ENCODE measurements around the gene KCNH4.
"Not testable (repeated sequence)": the region's sequence is repeated elsewhere in the genome, so short reads cannot be mapped to it uniquely, and the experiment has no call there.

KCNH4 gene

GRCh38 chr17:42180922-42181850 lies at the start of gene KCNH4:
Gene KCNH4, minus strand, starts transcription at chr17:42181142. Its CDS starts 197 bp downstream, at chr17:42180945.
- peak; percentile 76 to 91 (median 78) for DNase-seq (ENCODE audit: low read depth in 3 of 3)

GRCh38 chr17:42230225-42230624 lies 49.3 kb upstream of the KCNH4 start:
- no peak for DNase-seq (ENCODE audit: low read depth in 3 of 3)

- DNase-seq (ENCODE audit: low read depth in 3 of 3) = no peak
Measured at GRCh38 chr17:42227849-42228700, 47.1 kb upstream of the KCNH4 start.

GRCh38 chr17:42225646-42226045 lies 44.7 kb upstream of the KCNH4 start:
- no peak for DNase-seq (ENCODE audit: low read depth in 3 of 3)

GRCh38 chr17:42224651-42225050 lies 43.7 kb upstream of the KCNH4 start:
- DNase-seq (ENCODE audit: low read depth in 3 of 3) = no peak

GRCh38 chr17:42221886-42222745 lies 41.2 kb upstream of the KCNH4 start:
- peak; percentile 29 to 34 (median 30) for DNase-seq (ENCODE audit: low read depth in 3 of 3)

- not testable (repeated sequence) for DNase-seq (ENCODE audit: low read depth in 3 of 3)
Measured at GRCh38 chr17:42219280-42219679, 38.3 kb upstream of the KCNH4 start.

GRCh38 chr17:42214156-42214555 lies 33.2 kb upstream of the KCNH4 start:
- no peak for DNase-seq (ENCODE audit: low read depth in 3 of 3)

GRCh38 chr17:42212382-42212781 lies 31.4 kb upstream of the KCNH4 start:
- no peak for DNase-seq (ENCODE audit: low read depth in 3 of 3)

- DNase-seq (ENCODE audit: low read depth in 3 of 3) = not testable (repeated sequence)
Measured at GRCh38 chr17:42211921-42212341, 31.0 kb upstream of the KCNH4 start.

GRCh38 chr17:42210046-42210445 lies 29.1 kb upstream of the KCNH4 start:
- no peak for DNase-seq (ENCODE audit: low read depth in 3 of 3)

GRCh38 chr17:42206153-42206612 lies 25.2 kb upstream of the KCNH4 start:
- DNase-seq (ENCODE audit: low read depth in 3 of 3) = not testable (repeated sequence)

GRCh38 chr17:42203354-42203753 lies 22.4 kb upstream of the KCNH4 start:
- DNase-seq (ENCODE audit: low read depth in 3 of 3) = no peak

- DNase-seq (ENCODE audit: low read depth in 3 of 3) = no peak
Measured at GRCh38 chr17:42202696-42203095, 21.8 kb upstream of the KCNH4 start.

GRCh38 chr17:42202159-42202558 lies 21.2 kb upstream of the KCNH4 start:
- no peak for DNase-seq (ENCODE audit: low read depth in 3 of 3)

- no peak for DNase-seq (ENCODE audit: low read depth in 3 of 3)
Measured at GRCh38 chr17:42201458-42201772, 20.5 kb upstream of the KCNH4 start.

- DNase-seq (ENCODE audit: low read depth in 3 of 3) = no peak
Measured at GRCh38 chr17:42200706-42201457, 19.9 kb upstream of the KCNH4 start.

- no peak for DNase-seq (ENCODE audit: low read depth in 3 of 3)
Measured at GRCh38 chr17:42199416-42200011, 18.6 kb upstream of the KCNH4 start.

GRCh38 chr17:42198897-42199296 lies 18.0 kb upstream of the KCNH4 start:
- DNase-seq (ENCODE audit: low read depth in 3 of 3) = no peak

GRCh38 chr17:42197564-42198156 lies 16.7 kb upstream of the KCNH4 start:
- no peak for DNase-seq (ENCODE audit: low read depth in 3 of 3)
